ENCODE results near the gene C1GALT1.

GRCh38 chr7:7176406-7177043, 5.8 kb upstream of the C1GALT1 start:
- no peak for TF ChIP-seq ZNF768 (tag by site-specific recombination; IDR thresholded peaks at IDR 0.05)
- TF ChIP-seq CTCF (tag by site-specific recombination; IDR thresholded peaks at IDR 0.05), result no peak
- no peak for TF ChIP-seq ZBTB1 (tag by site-specific recombination; IDR thresholded peaks at IDR 0.05)
- TF ChIP-seq, protein P1, sequence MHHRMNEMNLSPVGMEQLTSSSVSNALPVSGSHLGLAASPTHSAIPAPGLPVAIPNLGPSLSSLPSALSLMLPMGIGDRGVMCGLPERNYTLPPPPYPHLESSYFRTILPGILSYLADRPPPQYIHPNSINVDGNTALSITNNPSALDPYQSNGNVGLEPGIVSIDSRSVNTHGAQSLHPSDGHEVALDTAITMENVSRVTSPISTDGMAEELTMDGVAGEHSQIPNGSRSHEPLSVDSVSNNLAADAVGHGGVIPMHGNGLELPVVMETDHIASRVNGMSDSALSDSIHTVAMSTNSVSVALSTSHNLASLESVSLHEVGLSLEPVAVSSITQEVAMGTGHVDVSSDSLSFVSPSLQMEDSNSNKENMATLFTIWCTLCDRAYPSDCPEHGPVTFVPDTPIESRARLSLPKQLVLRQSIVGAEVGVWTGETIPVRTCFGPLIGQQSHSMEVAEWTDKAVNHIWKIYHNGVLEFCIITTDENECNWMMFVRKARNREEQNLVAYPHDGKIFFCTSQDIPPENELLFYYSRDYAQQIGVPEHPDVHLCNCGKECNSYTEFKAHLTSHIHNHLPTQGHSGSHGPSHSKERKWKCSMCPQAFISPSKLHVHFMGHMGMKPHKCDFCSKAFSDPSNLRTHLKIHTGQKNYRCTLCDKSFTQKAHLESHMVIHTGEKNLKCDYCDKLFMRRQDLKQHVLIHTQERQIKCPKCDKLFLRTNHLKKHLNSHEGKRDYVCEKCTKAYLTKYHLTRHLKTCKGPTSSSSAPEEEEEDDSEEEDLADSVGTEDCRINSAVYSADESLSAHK (tag by site-specific recombination; IDR thresholded peaks at IDR 0.05), result no peak
- TF ChIP-seq BCL11A (tag by site-specific recombination; IDR thresholded peaks at IDR 0.05; ENCODE audit: low read depth), result no peak
- no peak for TF ChIP-seq ZSCAN18 (tag by site-specific recombination; IDR thresholded peaks at IDR 0.05)
- TF ChIP-seq ZNF292 (tag by site-specific recombination; IDR thresholded peaks at IDR 0.05; ENCODE audit: borderline replicate concordance, low read depth), result no peak
- no peak for TF ChIP-seq ZNF660 (tag by site-specific recombination; IDR thresholded peaks at IDR 0.05)
- TF ChIP-seq REST (tag by site-specific recombination; IDR thresholded peaks at IDR 0.05), result no peak
- TF ChIP-seq ZNF211 (tag by site-specific recombination; IDR thresholded peaks at IDR 0.05; ENCODE audit: low read depth), result no peak
- TF ChIP-seq, protein P2, sequence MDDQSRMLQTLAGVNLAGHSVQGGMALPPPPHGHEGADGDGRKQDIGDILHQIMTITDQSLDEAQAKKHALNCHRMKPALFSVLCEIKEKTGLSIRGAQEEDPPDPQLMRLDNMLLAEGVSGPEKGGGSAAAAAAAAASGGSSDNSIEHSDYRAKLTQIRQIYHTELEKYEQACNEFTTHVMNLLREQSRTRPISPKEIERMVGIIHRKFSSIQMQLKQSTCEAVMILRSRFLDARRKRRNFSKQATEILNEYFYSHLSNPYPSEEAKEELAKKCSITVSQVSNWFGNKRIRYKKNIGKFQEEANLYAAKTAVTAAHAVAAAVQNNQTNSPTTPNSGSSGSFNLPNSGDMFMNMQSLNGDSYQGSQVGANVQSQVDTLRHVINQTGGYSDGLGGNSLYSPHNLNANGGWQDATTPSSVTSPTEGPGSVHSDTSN (CRISPR knock-in tag; IDR thresholded peaks at IDR 0.05), result no peak

Measured in HEK293 (cell line).